Omental fat pad (tissue), 4 donors: ENCODE data around the gene SPACA5. TPM values are rescaled to one million over a fixed set of nuclear protein-coding genes. Genes with fewer than 3 reads are reported as not detected.
"Not testable (repeated sequence)": the region's sequence is repeated elsewhere in the genome, so short reads cannot be mapped to it uniquely, and the experiment has no call there.

Experiments used
- ATAC-seq: fragments of 150-250 bp; one replicate; pipeline ENCODE4 v1.9.1; 2016; ENCODE audit warnings: mild to moderate bottlenecking, moderate library complexity; ENCODE audit not compliant: low FRiP score
- DNase-seq: peaks from one replicate; pipeline ENCODE4 v3.0.0-alpha.2; 2019; ENCODE audit warnings: low spot score
- total RNA-seq, 4 donors: library from RNA; depleted of rRNA; stranded (reverse); fragments of >200 nt; gene quantifications; one replicate each; pipeline ENCODE4 v1.1.0, GENCODE V29; 2016
- TF ChIP-seq, protein P1 (sequence below), 3 donors: fragments of 450-650 bp; IDR thresholded peaks; one replicate each; pipeline ENCODE4 v1.5.1; 2016 to 2017; ENCODE audit warnings: antibody characterized with exemption in 3 of 3, mild to moderate bottlenecking in 3 of 3, moderate library complexity in 2 of 3

Gene SPACA5
- total RNA-seq, 4 donors from 2014 or later: not detected

DNA sequence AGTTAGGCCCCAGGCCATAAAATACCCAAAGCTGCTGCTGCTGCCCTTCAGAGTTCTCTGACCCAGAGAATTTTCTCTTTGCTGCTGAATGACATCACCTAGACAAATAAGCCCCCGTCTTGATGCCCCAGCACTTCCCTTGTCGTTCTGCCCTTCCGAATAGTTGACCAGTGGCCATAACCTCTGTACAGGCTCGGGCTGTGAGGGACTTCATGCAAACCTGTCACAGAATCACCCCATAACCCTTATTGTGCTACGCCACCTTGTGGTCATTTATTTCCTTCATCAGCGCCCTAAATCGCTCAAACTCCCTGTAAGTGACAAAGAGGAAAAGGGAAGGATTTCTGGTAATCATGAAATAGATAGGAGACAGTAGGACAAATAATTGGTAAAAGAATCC lies 18.8 kb downstream of the SPACA5 start:
- DNase-seq: no peak
- TF ChIP-seq, protein P1, sequence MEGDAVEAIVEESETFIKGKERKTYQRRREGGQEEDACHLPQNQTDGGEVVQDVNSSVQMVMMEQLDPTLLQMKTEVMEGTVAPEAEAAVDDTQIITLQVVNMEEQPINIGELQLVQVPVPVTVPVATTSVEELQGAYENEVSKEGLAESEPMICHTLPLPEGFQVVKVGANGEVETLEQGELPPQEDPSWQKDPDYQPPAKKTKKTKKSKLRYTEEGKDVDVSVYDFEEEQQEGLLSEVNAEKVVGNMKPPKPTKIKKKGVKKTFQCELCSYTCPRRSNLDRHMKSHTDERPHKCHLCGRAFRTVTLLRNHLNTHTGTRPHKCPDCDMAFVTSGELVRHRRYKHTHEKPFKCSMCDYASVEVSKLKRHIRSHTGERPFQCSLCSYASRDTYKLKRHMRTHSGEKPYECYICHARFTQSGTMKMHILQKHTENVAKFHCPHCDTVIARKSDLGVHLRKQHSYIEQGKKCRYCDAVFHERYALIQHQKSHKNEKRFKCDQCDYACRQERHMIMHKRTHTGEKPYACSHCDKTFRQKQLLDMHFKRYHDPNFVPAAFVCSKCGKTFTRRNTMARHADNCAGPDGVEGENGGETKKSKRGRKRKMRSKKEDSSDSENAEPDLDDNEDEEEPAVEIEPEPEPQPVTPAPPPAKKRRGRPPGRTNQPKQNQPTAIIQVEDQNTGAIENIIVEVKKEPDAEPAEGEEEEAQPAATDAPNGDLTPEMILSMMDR (IDR thresholded peaks at IDR 0.05): peak in 1 of 3 donors; percentile 5
- peak; percentile 57 for ATAC-seq

DNA sequence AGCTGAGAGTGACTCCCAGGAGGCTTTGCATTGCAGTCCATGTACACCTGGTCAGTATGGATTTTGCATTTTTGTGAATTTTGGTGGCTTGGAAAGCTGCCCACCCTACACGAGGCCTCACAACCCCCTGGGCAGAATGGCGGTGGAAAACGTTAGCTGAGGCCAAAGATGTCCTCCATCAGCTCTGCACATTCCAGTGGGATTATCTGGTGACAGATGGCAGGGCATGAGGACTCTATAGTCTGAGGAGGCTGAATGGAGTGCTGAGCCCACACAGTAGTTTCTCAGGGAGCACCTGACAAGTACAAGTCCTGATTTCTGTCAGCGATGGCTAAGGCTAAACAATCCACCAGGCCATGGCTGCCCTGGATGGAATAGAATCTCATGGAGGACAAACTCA lies 20.8 kb downstream of the SPACA5 start:
- not testable (repeated sequence) for ATAC-seq, DNase-seq

DNA sequence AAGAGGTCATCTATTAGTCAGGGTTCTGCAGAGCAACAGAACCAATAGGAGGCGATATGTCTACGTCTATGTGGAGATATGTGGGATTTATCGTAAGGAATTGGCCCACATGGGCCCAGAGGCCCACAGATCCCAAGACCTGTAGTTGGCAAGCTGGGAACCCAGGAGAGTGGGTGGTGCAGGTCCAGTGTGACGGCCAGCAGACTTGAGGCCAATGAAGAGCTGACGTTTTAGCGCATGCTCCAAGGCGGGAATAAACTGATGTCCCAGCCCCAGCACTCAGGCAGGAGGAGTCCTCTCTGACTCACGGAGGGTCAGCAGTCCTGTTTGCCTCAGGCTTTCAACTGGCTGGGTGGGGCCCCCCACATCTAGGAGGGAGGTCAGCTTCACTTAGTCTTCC lies 21.3 kb downstream of the SPACA5 start:
- ATAC-seq (no peak), DNase-seq (no peak)
- TF ChIP-seq, protein P1 (IDR thresholded peaks at IDR 0.05): no peak

DNA sequence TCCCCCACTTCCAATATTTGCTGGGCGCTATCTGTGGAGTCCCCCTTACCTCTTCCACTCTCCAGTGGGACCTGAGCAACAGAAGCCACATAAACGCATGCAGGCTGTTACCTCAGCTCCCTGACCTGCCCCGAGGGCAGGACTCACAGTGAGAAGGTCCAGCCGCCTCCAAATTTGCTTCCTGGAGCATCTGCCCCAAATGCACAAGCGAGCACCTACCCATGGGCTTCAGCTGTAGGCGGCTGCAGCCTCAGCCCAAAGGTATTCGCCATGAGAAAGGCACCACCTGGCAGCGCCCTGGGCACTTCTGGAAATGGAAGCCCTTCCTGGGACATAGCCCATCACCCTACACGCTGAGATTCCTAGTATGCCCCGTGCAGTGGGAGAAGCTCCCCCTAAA lies 23.4 kb downstream of the SPACA5 start:
- TF ChIP-seq, protein P1 (IDR thresholded peaks at IDR 0.05): no peak
- ATAC-seq (no peak), DNase-seq (no peak)

DNA sequence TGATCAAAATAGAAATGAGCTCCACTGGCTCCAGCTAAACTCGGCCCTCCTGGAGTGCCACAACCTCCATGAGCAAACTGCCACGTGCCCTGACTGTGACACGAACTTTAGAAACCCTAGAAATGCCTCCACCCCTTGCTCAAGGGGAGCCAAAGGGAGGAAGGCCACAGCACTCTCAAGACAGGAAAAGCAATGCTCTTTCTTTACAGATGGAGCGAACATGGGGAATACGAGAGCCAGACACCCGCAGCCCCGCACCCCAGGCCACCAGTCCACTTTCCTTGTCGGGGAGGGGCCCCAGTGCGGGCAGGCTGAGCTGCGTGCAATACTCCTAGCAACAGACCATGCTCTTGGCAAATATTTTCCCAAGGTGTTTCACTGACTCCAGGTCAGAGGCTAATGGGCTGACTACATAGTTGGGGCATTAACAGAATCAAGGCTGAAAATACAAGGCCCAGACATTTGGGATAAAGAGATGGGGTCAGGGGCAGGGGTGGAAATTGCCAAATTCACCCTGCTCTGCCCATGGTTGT lies 23.9 kb downstream of the SPACA5 start:
- not testable (repeated sequence) for DNase-seq, ATAC-seq

DNA sequence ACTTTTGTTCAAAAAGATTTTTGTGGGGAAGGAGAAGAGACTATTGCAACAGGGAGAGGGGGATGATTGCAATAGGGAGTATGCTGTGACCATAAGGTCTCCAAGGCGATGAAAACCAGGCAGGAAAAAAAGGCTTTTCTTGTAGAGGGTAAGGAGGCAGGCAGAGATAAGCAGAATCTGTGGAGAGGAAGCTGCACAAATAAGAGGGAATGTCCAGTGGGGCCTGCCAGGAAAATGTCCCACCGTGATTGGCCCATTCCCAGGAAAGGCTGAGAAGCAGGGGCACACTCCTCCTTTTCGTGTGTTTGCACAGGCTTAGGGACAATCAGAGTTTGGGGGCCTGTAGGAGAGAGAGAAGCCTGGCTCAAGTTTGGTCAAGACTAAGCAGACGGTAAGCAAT lies 29.1 kb downstream of the SPACA5 start:
- TF ChIP-seq, protein P1 (IDR thresholded peaks at IDR 0.05): no peak
- no peak for ATAC-seq

DNA sequence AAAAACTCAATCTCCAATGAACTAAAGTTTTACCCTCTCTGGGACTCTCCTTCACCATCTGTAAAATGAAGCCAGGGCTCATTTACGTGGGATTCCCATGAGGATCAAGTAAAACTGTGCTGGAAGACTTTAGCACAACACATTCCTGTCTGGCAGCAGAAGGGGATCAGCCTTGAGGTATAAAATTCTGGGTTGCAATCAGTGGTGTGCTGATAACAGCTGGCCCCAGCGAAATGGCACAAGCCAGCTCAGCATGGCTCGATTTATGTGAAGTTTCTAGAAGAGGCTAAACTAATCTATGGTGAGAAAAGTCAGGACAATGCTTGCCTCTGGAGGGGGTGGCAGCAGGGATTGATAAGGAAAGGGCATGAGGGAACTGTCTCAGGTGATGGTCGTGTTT lies 36.3 kb downstream of the SPACA5 start:
- DNase-seq: no peak
- TF ChIP-seq, protein P1 (IDR thresholded peaks at IDR 0.05): no peak
- ATAC-seq: no peak

More for the DNA sequence above, 29.1 kb downstream of the SPACA5 start:
- DNase-seq: no peak

DNA sequence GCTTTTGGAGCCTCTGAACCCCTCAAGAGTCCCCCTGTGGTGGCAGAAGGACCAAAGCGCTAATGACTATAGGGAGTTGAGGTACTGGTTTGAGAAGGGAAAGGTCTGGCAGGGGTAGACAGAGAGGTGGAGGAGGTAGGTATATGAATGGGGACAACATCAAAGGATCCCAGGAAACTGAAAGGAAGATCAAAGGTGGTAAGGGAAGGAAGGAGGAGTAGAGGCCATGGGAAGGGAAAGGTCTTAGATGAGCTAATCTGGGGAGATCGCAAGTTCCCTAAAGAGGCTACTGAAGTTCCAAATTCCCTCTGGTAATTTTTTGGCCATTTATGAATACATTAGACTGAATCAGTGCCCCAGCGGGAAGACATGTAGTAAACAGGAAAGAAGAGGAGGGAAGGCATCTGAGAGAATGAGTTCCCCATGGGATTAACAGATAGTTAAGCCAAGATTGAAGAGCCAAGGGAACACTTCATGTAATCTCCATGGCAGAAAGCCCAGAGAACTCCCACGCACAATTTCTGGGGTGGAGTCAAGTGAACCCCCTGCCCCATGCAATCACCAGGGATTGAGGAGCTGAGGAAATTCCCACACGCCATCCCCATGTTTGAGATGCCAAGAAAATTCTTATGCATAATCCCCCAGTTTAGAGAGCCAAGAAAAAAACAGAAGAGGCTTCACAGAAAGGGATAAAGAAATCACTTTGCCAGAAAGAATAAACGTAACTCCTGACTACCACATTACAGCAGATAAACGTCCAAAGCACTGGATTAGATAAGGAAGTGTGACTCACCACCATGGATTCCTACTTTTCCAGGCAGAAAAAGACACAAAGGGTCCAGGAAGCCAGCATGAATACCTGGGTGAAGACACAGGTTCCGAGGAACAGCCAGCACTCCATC lies 38.9 kb downstream of the SPACA5 start:
- DNase-seq: no peak
- TF ChIP-seq, protein P1 (IDR thresholded peaks at IDR 0.05): no peak
- ATAC-seq: peak; percentile 80
